HCT116 (cell line): ENCODE results near the gene PATL2. TPM values are rescaled to one million over a fixed set of nuclear protein-coding genes. Genes with fewer than 3 reads are reported as not detected.

Experiments
- ATAC-seq: fragments of 200-7000 bp; cut with Tn5 transposase; 2 replicates; pipeline ENCODE4 v1.9.1; 2020; ENCODE audit warnings: mild to moderate bottlenecking, moderate library complexity
- BruUV-seq: library from RNA; stranded (reverse); fragments of 400-500 nt; replicated peaks from 2 replicates; lab custom pipeline; 2021; lab: Mats Ljungman, UMichigan
- CTCF ChIA-PET: fragments of 300-600 bp; sonication (Branson Sonifier 250); formaldehyde crosslinking; loops from one replicate; lab custom pipeline; 2021; ENCODE audit warnings: antibody characterized with exemption; lab: Charles Lee
- POLR2A ChIA-PET: fragments of 300-600, 350-600 bp; sonication (Branson Sonifier 250); formaldehyde crosslinking; loops from one replicate; lab custom pipeline; 2021; ENCODE audit warnings: antibody characterized with exemption; lab: Charles Lee
- RAD21 ChIA-PET, 2 experiments: fragments of 300-600 bp; sonication (Branson Sonifier 250); formaldehyde crosslinking; loops; one replicate each; lab custom pipeline; 2023; ENCODE audit warnings: low total read pairs in 2 of 2; ENCODE audit not compliant: uncharacterized antibody in 2 of 2, unreplicated experiment in 2 of 2, low non-redundant PET in 1 of 2; lab: Charles Lee
- DNase-seq: peaks from one replicate; pipeline ENCODE4 v3.0.0-alpha.2; 2010; ENCODE audit warnings: low read depth, low spot score
- H2AFZ ChIP-seq: fragments of 200-600 bp; shearing (Covaris generic), sonication (generic); 2 replicates; pipeline ENCODE4 v1.6.1; 2017; ENCODE audit warnings: low read depth, mixed run types, mixed read lengths, antibody characterized with exemption, low read length; ENCODE audit not compliant: poor library complexity, severe bottlenecking
- H3K27ac ChIP-seq: 2 replicates; pipeline ENCODE4 v1.5.1; 2012; ENCODE audit warnings: low read depth, low read length
- H3K27me3 ChIP-seq: fragments of 200-600 bp; sonication (generic); 2 replicates; pipeline ENCODE4 v1.6.1; 2016; ENCODE audit warnings: mixed run types, low read length, mixed read lengths; ENCODE audit not compliant: insufficient read depth
- H3K36me3 ChIP-seq, 2 experiments: fragments of 200-500 bp in 1 of 2; fragments of 200-600 bp in 1 of 2; sonication (Bioruptor generic) in 1 of 2; sonication (generic) in 1 of 2; 2 replicates each; pipeline versions ENCODE4 v1.5.1 to v1.6.1; 2014 to 2016; ENCODE audit warnings: low read length in 2 of 2, inconsistent platforms in 1 of 2, mixed read lengths in 1 of 2, mixed run types in 1 of 2; ENCODE audit not compliant: insufficient read depth in 2 of 2, control insufficient read depth in 1 of 2
- H3K4me1 ChIP-seq, 2 experiments: fragments of 200-600 bp in 1 of 2; sonication (generic) in 1 of 2; 2 replicates each; pipeline versions ENCODE4 v1.5.1 to v1.6.1; 2012 to 2017; ENCODE audit warnings: low read length in 2 of 2, inconsistent platforms in 1 of 2, mild to moderate bottlenecking in 1 of 2, mixed read lengths in 1 of 2, mixed run types in 1 of 2, moderate library complexity in 1 of 2; ENCODE audit not compliant: insufficient read depth in 2 of 2, control insufficient read depth in 1 of 2
- H3K4me2 ChIP-seq: fragments of 200-600 bp; sonication (generic); 2 replicates; pipeline ENCODE4 v1.6.1; 2017; ENCODE audit warnings: mixed run types, low read length, mixed read lengths
- H3K4me3 ChIP-seq, 2 experiments: fragments of 200-600 bp in 1 of 2; sonication (generic) in 1 of 2; replicated peaks in 1 of 2; 2 replicates each; pipeline ENCODE4 v1.5.1; 2011 to 2016; ENCODE audit warnings: low read length in 2 of 2, control low read depth in 1 of 2, low read depth in 1 of 2, mild to moderate bottlenecking in 1 of 2, mixed read lengths in 1 of 2, mixed run types in 1 of 2
- H3K79me2 ChIP-seq: fragments of 200-600 bp; sonication (generic); 2 replicates; pipeline ENCODE4 v1.6.1; 2017; ENCODE audit warnings: mild to moderate bottlenecking, mixed run types, low read length, moderate library complexity, mixed read lengths; ENCODE audit not compliant: insufficient read depth
- H3K9ac ChIP-seq: fragments of 200-600 bp; sonication (generic); 2 replicates; pipeline ENCODE4 v1.6.1; 2016; ENCODE audit warnings: low read length, mixed read lengths
- H3K9me2 ChIP-seq: fragments of 200-600 bp; sonication (generic), shearing (Covaris generic); 2 replicates; pipeline ENCODE4 v1.6.1; 2017; ENCODE audit warnings: mixed run types, mild to moderate bottlenecking, moderate library complexity; ENCODE audit not compliant: insufficient read depth
- H3K9me3 ChIP-seq, 2 experiments: fragments of 200-500 bp in 1 of 2; fragments of 200-600 bp in 1 of 2; sonication (Bioruptor generic) in 1 of 2; sonication (generic) in 1 of 2; 2 replicates each; pipeline ENCODE4 v1.6.1; 2014 to 2017; ENCODE audit warnings: low read length in 2 of 2, mixed read lengths in 2 of 2, inconsistent platforms in 1 of 2, low read depth in 1 of 2, mild to moderate bottlenecking in 1 of 2, mixed run types in 1 of 2, moderate library complexity in 1 of 2; ENCODE audit not compliant: control insufficient read depth in 1 of 2, insufficient read depth in 1 of 2
- H4K20me1 ChIP-seq: fragments of 200-600 bp; sonication (generic), shearing (Covaris generic); 2 replicates; pipeline ENCODE4 v1.6.1; 2017; ENCODE audit warnings: mixed run types, mild to moderate bottlenecking, moderate library complexity; ENCODE audit not compliant: insufficient read depth
- CBX3 ChIP-seq: IDR thresholded peaks from 2 replicates; pipeline ENCODE4 v1.6.1; 2012; ENCODE audit warnings: low read depth
- CEBPB ChIP-seq: IDR thresholded peaks from 2 replicates; pipeline ENCODE4 v1.6.1; 2012; ENCODE audit warnings: low read depth
- ELF1 ChIP-seq: IDR thresholded peaks from 2 replicates; pipeline ENCODE4 v1.6.1; 2012; ENCODE audit warnings: low read depth, borderline replicate concordance
- POLR2A ChIP-seq: IDR thresholded peaks from 2 replicates; pipeline ENCODE4 v1.7.0; 2011; ENCODE audit warnings: borderline replicate concordance; ENCODE audit not compliant: insufficient read depth, insufficient read length; ENCODE audit errors: extremely low read depth
- POLR2AphosphoS5 ChIP-seq: IDR thresholded peaks from 2 replicates; pipeline ENCODE4 v1.6.1; 2011; ENCODE audit warnings: mild to moderate bottlenecking, low read depth, low read length, moderate library complexity
- SIN3A ChIP-seq: IDR thresholded peaks from 2 replicates; pipeline ENCODE4 v1.6.1; 2012; ENCODE audit warnings: low read depth
- TCF7L2 ChIP-seq: IDR thresholded peaks from 2 replicates; pipeline ENCODE4 v1.7.0; 2011; ENCODE audit warnings: borderline replicate concordance, inconsistent platforms; ENCODE audit not compliant: insufficient read depth, insufficient read length; ENCODE audit errors: extremely low read depth
- YY1 ChIP-seq: IDR thresholded peaks from 2 replicates; pipeline ENCODE4 v1.6.1; 2011; ENCODE audit warnings: low read length, low read depth, moderate library complexity, mild to moderate bottlenecking; ENCODE audit not compliant: insufficient replicate concordance; ENCODE audit errors: extremely low read depth
- ZFX ChIP-seq: fragments of 450-650 bp; IDR thresholded peaks from 2 replicates; pipeline ENCODE4 v1.6.1; 2017
- ZNF274 ChIP-seq: fragments of 200-500 bp; sonication (Bioruptor generic); IDR thresholded peaks from 2 replicates; pipeline ENCODE4 v1.6.1; 2014; ENCODE audit warnings: mild to moderate bottlenecking, low read depth, low read length, inconsistent platforms
- intact Hi-C: fragments of 100-400 bp; cut with micrococcal nuclease; formaldehyde crosslinking; loops from 2 replicates; pipeline ENCODE4 v1.10.0; 2022
- total RNA-seq: library from RNA; stranded (reverse); gene quantifications from one replicate; pipeline ENCODE4 v1.2.1, GENCODE V29; 2021; ENCODE audit not compliant: unreplicated experiment
- TF ChIP-seq, protein P1 (sequence below): IDR thresholded peaks from 2 replicates; pipeline ENCODE4 v1.6.1; 2012; ENCODE audit warnings: low read depth
- TF ChIP-seq, protein P2 (sequence below), 3 experiments: fragments of 200-600 bp in 1 of 3; sonication (generic) in 1 of 3; IDR thresholded peaks in 2 of 3; conservative IDR thresholded peaks in 1 of 3; 2 replicates each; pipeline ENCODE4 v1.5.1; 2012 to 2017; ENCODE audit warnings: low read depth in 2 of 3, low read length in 2 of 3, antibody characterized with exemption in 1 of 3, borderline replicate concordance in 1 of 3, control low read depth in 1 of 3, mild to moderate bottlenecking in 1 of 3, mixed read lengths in 1 of 3, mixed run types in 1 of 3, moderate library complexity in 1 of 3; ENCODE audit not compliant: insufficient read depth in 1 of 3

Gene PATL2
- total RNA-seq, 1 experiment from 2014 or later, result 1.2 TPM

DNA sequence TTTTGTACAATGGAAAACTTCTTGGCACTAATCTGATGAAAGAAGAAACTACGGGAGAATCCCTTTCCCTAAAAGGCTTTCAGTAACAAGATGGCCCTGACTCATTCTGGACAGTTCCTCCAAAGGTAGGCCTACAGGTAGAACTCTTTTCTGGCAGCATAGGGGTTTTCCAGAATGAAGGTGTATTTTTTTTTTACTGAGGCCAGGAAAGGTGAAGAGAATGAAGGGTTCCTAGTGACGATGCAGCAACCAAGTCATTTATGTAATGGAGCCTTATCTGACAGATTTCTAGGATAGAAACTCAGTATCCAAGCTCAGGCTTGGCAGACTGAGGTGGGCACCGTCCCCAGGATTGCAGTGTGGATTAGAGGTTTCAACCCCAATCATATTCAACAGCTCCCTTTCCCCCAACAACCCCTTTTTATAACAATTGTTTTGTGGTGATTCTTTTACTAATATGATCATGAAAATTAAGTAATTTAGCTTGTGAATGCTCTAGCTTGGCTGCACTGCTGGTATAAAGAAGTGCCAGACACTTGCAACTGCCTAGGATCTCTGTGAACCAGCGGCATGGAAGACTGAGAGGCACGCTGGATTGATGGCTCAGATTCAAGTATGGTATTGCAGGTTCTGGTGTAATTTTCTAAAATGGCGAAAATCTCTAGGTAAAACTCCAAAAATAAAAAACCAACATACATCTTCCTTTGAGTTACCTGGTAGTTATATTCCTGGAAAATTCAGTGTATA, 16.5 kb upstream of the PATL2 start:
- ChIA-PET RAD21 (interaction anchor here in 1 of 2 experiments (1.3 kb wide), 1 partner anchor 11 kb away, joined by 4 read pairs; no protein-coding TSS in a partner anchor), POLR2A (interaction anchor here (0.6 to 3.7 kb wide), 9 partner anchors 9 to 64 kb away, joined by 3 to 106 read pairs (median 7); partner anchors contain the start of genes B2M, PATL2, SPG11 and TRIM69), CTCF (interaction anchor here (1.3 to 3.7 kb wide), 5 partner anchors 10 to 65 kb away, joined by 4 to 31 read pairs (median 23); partner anchors contain the start of genes PATL2 and SPG11)
- ATAC-seq (no peak), DNase-seq (no peak)
- intact Hi-C loops, result loop anchor here (1.0 kb wide), 1 partner anchor 64 kb away; the partner anchor contains the start of gene SPG11
- TF ChIP-seq POLR2AphosphoS5, result no peak
- no peak for TF ChIP-seq CBX3
- no peak for TF ChIP-seq CEBPB
- TF ChIP-seq, protein P1, sequence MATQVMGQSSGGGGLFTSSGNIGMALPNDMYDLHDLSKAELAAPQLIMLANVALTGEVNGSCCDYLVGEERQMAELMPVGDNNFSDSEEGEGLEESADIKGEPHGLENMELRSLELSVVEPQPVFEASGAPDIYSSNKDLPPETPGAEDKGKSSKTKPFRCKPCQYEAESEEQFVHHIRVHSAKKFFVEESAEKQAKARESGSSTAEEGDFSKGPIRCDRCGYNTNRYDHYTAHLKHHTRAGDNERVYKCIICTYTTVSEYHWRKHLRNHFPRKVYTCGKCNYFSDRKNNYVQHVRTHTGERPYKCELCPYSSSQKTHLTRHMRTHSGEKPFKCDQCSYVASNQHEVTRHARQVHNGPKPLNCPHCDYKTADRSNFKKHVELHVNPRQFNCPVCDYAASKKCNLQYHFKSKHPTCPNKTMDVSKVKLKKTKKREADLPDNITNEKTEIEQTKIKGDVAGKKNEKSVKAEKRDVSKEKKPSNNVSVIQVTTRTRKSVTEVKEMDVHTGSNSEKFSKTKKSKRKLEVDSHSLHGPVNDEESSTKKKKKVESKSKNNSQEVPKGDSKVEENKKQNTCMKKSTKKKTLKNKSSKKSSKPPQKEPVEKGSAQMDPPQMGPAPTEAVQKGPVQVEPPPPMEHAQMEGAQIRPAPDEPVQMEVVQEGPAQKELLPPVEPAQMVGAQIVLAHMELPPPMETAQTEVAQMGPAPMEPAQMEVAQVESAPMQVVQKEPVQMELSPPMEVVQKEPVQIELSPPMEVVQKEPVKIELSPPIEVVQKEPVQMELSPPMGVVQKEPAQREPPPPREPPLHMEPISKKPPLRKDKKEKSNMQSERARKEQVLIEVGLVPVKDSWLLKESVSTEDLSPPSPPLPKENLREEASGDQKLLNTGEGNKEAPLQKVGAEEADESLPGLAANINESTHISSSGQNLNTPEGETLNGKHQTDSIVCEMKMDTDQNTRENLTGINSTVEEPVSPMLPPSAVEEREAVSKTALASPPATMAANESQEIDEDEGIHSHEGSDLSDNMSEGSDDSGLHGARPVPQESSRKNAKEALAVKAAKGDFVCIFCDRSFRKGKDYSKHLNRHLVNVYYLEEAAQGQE, result no peak
- TF ChIP-seq TCF7L2, result no peak
- TF ChIP-seq ELF1, result no peak
- TF ChIP-seq, protein P2, sequence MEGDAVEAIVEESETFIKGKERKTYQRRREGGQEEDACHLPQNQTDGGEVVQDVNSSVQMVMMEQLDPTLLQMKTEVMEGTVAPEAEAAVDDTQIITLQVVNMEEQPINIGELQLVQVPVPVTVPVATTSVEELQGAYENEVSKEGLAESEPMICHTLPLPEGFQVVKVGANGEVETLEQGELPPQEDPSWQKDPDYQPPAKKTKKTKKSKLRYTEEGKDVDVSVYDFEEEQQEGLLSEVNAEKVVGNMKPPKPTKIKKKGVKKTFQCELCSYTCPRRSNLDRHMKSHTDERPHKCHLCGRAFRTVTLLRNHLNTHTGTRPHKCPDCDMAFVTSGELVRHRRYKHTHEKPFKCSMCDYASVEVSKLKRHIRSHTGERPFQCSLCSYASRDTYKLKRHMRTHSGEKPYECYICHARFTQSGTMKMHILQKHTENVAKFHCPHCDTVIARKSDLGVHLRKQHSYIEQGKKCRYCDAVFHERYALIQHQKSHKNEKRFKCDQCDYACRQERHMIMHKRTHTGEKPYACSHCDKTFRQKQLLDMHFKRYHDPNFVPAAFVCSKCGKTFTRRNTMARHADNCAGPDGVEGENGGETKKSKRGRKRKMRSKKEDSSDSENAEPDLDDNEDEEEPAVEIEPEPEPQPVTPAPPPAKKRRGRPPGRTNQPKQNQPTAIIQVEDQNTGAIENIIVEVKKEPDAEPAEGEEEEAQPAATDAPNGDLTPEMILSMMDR (IDR thresholded peaks at IDR 0.05 in 2 of 3, conservative IDR thresholded peaks at IDR 0.05 in 1 of 3; ENCODE audit: borderline replicate concordance in 1 of 3, insufficient read depth in 1 of 3, low read depth in 2 of 3, low read length in 2 of 3), result no peak
- no peak for TF ChIP-seq ZFX
- TF ChIP-seq YY1, result no peak
- TF ChIP-seq POLR2A, result no peak
- no peak for TF ChIP-seq ZNF274
- TF ChIP-seq SIN3A, result no peak
- H3K9me3 ChIP-seq, result no peaks in the 10 kb centered on the region
- H3K36me3 ChIP-seq, result peaks cover 0 to 4% of the 10 kb centered on the region in 2 experiments; a peak in 2 of 4 replicates
- H3K4me1 ChIP-seq, result peaks cover 30 to 34% of the 10 kb centered on the region in 2 experiments
- no peaks in the 10 kb centered on the region for H4K20me1 ChIP-seq
- no peaks in the 10 kb centered on the region for H3K9me2 ChIP-seq
- H3K9ac ChIP-seq, result no peak overlapping the region
- H3K4me3 ChIP-seq, result peak overlapping the region in 1 of 2 experiments; percentile 58; a peak in 1 of 4 replicates
- BruUV-seq, result no TSS peak
- peak overlapping the region; percentile 93; the same call in 1 of the 2 replicates for H3K27ac ChIP-seq
- H3K79me2 ChIP-seq, result no peaks in the 10 kb centered on the region
- no peaks in the 10 kb centered on the region for H3K27me3 ChIP-seq
- H2AFZ ChIP-seq, result no peak overlapping the region
- peak overlapping the region; percentile 75 for H3K4me2 ChIP-seq
